GM21381 (cell line): ENCODE data around the gene ADD3.
"Not testable (repeated sequence)": the region's sequence is repeated elsewhere in the genome, so short reads cannot be mapped to it uniquely, and the experiment has no call there.

Experiments used
- ATAC-seq: cut with Tn5 transposase; IDR thresholded peaks from one replicate; pipeline ENCODE4 v1.9.1; 2021; ENCODE audit warnings: mild to moderate bottlenecking, moderate library complexity; ENCODE audit not compliant: unreplicated experiment

ADD3 gene

GRCh38 chr10:110033701-110034235 is 26.0 kb downstream of the ADD3 start:
- no peak for ATAC-seq

- ATAC-seq: no peak
Measured at GRCh38 chr10:110034596-110034995, 26.8 kb downstream of the ADD3 start.

DNA sequence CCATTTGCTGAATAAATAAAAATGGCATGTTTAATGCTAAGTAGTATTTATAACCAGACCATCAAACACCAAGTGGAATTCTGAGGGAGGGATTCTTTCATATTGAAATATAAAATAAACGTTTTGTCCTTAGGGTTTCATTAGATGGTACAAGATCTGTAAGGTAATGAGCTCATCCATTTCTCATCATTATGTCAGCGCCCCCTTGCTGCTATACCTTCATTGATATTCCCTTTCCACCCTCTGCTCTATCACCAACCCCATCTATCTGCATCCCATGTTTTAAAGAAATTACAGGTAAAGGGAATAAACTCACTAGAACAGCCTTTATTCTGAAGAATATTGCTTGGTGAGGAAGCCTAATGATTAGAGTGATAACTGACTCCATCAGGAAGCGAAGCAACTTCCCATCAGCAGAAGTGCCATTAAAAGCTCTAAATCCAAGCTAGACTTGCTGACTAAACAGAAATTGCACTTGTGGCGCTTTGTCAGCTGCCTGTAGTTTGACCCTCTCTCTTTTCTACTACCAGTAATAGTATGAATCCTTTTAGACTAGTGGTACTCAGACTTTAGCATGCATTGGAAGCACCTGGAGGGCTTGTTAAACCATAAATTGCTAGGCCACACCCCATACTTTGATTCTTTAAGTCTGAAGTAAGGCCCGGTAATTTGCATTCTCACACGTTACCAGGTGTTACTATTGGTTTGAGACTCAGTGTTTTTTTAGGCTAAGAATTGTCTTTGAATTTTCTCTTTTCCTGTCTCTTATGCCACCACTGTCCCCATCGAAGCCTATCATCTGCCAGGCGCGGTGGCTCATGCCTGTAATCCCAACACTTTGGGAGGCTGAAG is 27.5 kb downstream of the ADD3 start:
- ATAC-seq: peak; percentile 43

DNA sequence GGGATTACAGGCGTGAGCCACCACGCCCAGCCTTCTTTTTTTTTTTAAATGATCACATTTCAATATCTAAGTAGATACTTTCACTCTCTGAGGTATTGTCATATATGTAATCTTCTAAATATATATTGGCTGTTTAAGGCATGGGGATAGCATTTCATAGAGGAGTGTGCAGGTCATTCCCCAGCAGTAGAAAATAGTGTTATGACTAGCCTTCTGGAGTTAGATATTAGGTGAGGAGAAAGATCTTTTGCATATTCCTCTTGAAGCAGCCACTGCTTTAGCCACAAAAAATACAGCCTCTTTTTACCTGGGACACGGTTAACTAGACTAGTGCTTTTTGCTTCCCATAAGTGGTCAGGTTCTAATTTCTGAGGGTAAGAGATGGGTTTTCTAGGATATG is 28.9 kb downstream of the ADD3 start:
- ATAC-seq: peak; percentile 76

DNA sequence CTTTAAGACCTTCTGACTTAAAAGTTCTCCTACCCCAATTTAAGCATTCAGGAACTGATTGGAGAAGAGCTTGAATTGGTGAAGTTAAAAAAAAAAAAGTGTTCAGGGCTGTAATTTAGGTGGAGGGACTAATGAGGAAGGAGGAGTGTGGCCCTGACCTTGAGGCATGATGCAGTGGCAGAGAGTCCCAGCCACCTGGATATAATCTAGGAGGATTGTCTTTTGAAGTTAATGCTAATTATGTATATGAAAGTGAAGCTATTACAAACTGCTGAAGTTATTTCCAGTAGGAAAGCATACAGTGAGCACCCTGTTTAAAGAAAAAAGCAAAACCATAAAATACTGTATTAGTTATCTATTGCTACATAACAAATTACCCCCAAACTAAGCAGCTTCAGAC is 31.5 kb downstream of the ADD3 start:
- no peak for ATAC-seq

DNA sequence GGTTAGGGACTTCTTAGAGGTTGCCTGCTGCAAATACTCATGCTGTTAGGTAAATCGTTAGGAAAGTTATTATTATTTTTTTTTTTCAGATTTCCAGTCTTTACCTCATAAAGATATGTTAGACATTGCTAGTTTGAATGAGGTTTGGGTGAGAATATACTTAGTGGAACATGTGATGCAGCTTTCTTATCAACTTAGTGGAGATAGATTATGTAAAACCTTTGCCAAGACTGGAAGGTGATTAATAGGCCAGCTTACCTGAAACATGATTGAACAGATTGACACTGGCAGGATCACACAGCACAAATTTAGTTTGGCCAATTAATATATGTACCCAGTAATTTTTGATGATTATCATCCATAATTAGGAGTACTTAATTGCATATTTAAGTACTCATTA is 32.3 kb downstream of the ADD3 start:
- no peak for ATAC-seq

DNA sequence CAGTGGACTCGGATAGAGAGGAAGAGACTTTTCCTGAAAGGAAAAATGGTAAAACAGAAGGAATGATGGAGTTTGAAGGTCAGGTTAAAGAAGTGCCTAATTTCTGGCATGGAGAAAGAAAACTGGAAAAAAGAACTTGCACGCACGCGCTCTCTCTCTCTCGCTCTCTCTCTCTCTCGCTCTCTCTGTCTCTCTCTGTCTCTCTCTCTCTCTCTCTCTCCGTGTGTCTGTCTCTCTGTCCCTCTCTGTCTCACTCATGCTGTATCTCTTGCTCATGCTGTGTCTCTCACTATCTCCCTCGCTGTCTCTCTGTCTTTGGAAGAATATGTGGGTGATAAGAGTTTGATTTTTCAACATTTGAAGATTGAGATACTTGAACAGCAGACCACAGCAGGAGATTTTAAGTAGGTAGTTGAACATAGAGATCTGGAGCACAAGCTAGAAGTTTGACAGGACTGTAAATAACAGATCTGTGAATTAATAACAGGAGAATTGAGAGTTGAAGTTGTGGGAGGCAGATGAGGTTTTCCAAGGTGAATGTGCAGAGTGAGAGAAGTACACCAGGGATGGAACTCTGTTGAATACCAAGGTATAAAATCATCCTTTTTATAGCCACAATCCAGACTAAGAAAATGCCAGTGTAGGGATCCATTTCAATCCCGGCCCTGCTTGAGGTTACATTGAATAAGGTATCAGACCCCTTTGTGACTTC is 33.1 kb downstream of the ADD3 start:
- no peak for ATAC-seq

DNA sequence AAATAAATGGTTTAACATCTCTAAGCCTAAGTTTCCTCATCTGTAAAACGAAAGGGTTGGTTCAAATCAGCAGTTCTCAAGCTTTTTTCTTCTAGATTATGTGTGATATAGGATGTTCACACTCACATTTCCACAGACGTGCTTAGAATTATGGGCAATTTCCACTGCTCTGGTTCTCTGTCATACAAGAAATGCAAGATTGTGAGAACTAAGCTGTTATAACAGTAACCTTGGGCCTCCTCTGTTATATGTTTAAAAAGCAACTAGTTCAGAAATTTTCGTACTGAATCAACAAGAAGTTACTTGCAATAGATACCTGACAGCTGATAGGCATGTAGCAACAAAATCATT is 33.7 kb downstream of the ADD3 start:
- ATAC-seq: no peak

GRCh38 chr10:110042181-110042580 is 34.4 kb downstream of the ADD3 start:
- no peak for ATAC-seq

GRCh38 chr10:110042891-110043290 is 35.1 kb downstream of the ADD3 start:
- no peak for ATAC-seq

DNA sequence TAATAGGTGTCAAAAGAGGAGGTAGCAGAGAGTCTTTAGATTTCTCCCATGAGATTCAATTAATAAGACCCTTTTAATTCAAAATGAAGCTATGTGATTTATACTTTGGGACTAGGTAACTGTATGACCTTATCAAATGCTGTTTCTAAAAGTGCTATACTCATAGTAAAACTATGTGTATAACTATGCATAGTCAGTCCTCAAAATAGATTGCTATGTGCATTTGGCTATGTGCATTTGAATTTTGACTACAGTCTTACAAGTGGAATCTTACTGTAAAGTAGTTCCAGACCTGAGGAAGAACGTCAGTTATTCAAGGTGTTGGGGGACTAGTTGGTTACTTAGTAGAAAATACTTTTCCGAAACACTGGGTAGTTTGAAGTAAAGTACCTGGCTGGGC is 36.9 kb downstream of the ADD3 start:
- ATAC-seq: no peak

DNA sequence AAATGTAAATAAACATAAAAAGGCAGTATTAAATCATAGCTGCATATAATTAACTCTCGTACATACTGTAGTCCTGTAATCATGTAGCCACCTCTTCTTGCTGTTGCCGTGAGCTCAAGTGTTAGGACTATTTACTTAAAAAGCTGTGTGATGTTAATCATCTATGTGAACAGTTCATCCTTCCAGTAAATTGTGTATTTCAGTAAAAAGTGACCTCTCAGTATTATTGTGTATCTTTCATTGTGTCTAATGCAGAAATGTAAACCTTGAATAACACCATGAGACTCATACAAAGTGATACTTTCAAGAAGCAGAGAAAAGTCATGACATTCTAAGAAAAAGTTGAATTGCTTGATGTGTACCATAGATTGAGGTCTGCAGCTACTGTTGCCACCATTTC is 38.0 kb downstream of the ADD3 start:
- no peak for ATAC-seq

- ATAC-seq: not testable (repeated sequence)
Measured at GRCh38 chr10:110048145-110048544, 40.4 kb downstream of the ADD3 start.

DNA sequence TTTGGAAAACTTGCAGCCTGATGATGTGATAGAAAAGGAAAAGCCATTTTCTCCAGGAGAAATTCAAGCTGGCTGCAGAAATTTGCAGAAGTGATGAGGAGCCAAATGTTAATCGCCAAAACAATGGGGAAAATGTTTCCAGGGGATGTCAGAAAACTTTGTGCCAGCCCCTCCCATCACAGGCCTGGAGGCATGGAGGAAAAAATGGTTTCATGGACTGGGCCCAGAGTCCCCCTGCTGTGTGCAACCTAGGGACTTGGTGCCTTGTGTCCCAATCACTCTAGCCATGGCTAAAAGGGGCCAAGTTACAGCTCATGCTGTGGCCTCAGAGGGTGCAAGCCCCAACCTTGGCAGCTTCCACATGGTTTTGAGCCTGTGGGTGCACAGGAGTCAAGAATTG is 41.0 kb downstream of the ADD3 start:
- no peak for ATAC-seq

- not testable (repeated sequence) for ATAC-seq
Measured at GRCh38 chr10:110049889-110050591, 42.3 kb downstream of the ADD3 start.

DNA sequence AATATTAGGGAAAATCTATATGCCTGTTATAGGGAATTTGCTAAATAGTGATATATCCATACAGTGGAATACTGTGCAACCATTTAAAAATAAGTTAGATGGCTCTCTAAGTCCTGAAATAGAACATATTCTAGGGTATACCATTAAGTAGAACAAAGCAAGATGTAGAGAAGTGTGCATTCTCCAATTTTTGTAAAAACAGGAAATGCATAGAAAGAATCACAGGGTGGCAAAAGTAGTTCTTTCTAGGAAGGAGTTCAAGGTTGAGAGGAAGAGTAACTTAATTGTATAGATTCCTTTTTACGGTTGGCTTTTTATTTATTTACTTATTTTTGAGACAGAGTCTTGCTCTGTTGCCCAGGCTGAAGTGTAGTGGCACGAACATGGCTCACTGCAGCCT is 43.7 kb downstream of the ADD3 start:
- no peak for ATAC-seq

DNA sequence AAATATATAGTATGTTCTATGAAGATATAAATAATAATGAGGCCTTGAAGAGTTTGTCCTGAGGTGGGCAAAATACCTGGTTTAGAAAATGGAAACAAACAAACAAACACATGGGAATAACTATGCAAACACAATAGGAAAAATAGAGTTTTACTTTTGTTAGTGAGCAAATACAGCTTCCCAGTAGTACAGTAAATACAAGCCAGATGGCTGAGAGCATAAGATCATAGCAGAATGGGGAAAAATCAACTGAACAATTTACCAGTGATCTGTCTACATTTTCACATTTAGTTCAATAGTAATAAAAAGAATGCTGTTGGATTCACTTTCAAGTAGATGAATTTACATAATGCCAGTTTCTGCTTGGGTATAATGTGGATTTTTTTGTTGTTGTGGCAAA is 45.1 kb downstream of the ADD3 start:
- ATAC-seq: no peak

GRCh38 chr10:110056822-110057221 is 49.0 kb downstream of the ADD3 start:
- ATAC-seq: no peak

GRCh38 chr10:110057456-110057855 is 49.7 kb downstream of the ADD3 start:
- no peak for ATAC-seq

GRCh38 chr10:110058212-110058611 is 50.4 kb downstream of the ADD3 start:
- ATAC-seq: peak; percentile 40

GRCh38 chr10:110059925-110060324 is 52.1 kb downstream of the ADD3 start:
- no peak for ATAC-seq

DNA sequence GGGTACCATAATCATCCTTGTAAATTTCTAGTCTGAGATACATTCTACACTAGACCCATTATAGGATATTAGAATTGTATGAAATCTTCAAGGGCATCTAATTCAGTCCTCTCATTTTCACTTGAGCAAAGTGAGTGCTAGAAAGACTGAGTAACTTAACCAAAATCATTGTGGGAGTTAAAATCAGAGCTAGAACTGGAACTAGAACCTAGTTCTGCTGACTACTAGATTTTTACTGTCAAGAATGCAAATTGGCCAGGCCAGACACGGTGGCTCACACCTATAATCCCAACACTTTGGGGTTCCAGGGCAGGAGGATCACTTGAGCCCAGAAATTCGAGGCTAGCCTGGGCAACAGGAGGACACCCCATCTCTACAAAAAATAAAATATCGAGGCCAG is 53.9 kb downstream of the ADD3 start:
- no peak for ATAC-seq
